Gastrocnemius medialis (tissue), 4 donors: ENCODE data around the gene MS4A14. TPM values are rescaled to one million over a fixed set of nuclear protein-coding genes. Genes with fewer than 3 reads are reported as not detected.
"Not testable (repeated sequence)": the region's sequence is repeated elsewhere in the genome, so short reads cannot be mapped to it uniquely, and the experiment has no call there.

Source experiments
- ATAC-seq, 2 donors: fragments of 150-250 bp; one replicate each; pipeline ENCODE4 v1.9.1; 2016
- DNase-seq, 2 donors: peaks; one replicate each; pipeline ENCODE4 v3.0.0-alpha.2; 2019
- H3K27ac ChIP-seq, 4 donors: fragments of 200-600 bp; sonication (generic); 1 replicate in 1 of 4; 2 replicates in 3 of 4; pipeline ENCODE4 v1.5.1; 2016 to 2018; ENCODE audit warnings: mild to moderate bottlenecking in 2 of 4, moderate library complexity in 1 of 4
- H3K27me3 ChIP-seq, 3 donors: fragments of 200-600 bp; sonication (generic) in 2 of 3; 1 replicate in 1 of 3; 2 replicates in 2 of 3; pipeline versions ENCODE4 v1.5.1 to v1.6.0; 2016 to 2019; ENCODE audit warnings: mild to moderate bottlenecking in 1 of 3, moderate library complexity in 1 of 3
- H3K36me3 ChIP-seq, 2 donors: fragments of 200-600 bp; sonication (generic) in 1 of 2; one replicate each; pipeline ENCODE4 v1.5.1; 2017 to 2018
- H3K4me1 ChIP-seq, 2 donors: fragments of 200-600 bp; sonication (generic) in 1 of 2; one replicate each; pipeline ENCODE4 v1.5.1; 2016 to 2017; ENCODE audit warnings: mild to moderate bottlenecking in 2 of 2
- H3K4me3 ChIP-seq, 4 donors: fragments of 200-600 bp; sonication (generic) in 3 of 4; 1 replicate in 1 of 4; 2 replicates in 3 of 4; pipeline ENCODE4 v1.5.1; 2016 to 2019; ENCODE audit warnings: mild to moderate bottlenecking in 2 of 4
- H3K9me3 ChIP-seq, 3 donors: fragments of 200-600 bp; sonication (generic) in 2 of 3; 1 replicate in 1 of 3; 2 replicates in 2 of 3; pipeline ENCODE4 v1.5.1; 2016 to 2019
- POLR2A ChIP-seq, 2 donors: fragments of 450-650 bp; IDR thresholded peaks; one replicate each; pipeline ENCODE4 v1.6.1; 2017; ENCODE audit warnings: antibody characterized with exemption in 2 of 2, mild to moderate bottlenecking in 2 of 2, moderate library complexity in 2 of 2
- in situ Hi-C, 4 donors: fragments of 200-750 bp; cut with MboI; loops; one replicate each; pipeline versions ENCODE4 v1.15.0 to v1.8.0; 2017; ENCODE audit warnings: low sequenced_read_pairs in 4 of 4
- intact Hi-C: fragments of 100-400 bp; cut with DNase I; formaldehyde crosslinking; loops from one replicate; pipeline ENCODE4 v1.15.1; 2023; ENCODE audit warnings: low total_unique reads
- total RNA-seq, 4 donors: library from RNA; depleted of rRNA; stranded (reverse); fragments of >200 nt; gene quantifications; one replicate each; pipeline versions ENCODE4 v1.1.0 to v1.2.3, GENCODE V29; 2016
- TF ChIP-seq, protein P1 (sequence below), 5 experiments: fragments of 450-650 bp in 3 of 5; fragments of 200-600 bp in 2 of 5; sonication (generic) in 2 of 5; IDR thresholded peaks in 4 of 5; conservative IDR thresholded peaks in 1 of 5; 1 replicate in 4 of 5; 2 replicates in 1 of 5; pipeline ENCODE4 v1.5.1; 2016 to 2019; ENCODE audit warnings: antibody characterized with exemption in 5 of 5, mild to moderate bottlenecking in 3 of 5, moderate library complexity in 3 of 5

Gene MS4A14
- total RNA-seq, 4 donors from 2014 or later, result 0.10 to 0.56 (median 0.27) TPM

DNA sequence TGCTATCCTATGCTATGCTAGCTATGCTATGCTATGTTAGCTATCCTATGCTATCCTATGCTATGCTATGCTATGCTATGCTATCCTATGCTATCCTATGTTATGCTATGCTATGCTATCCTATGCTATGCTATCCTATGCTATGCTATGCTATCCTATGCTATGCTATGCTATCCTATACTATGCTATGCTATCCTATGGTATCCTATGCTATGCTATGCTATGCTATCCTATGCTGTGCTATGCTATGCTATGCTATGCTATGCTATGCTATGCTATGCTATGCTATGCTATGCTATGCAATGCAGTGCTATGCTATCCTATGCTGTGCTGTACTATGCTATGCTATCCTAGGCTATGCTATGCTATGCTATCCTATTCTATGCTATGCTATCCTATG is 50.8 kb downstream of the MS4A14 start:
- no peaks in the 10 kb centered on the region for H3K27me3 ChIP-seq
- in situ Hi-C loops (no loop called here), intact Hi-C loops (no loop called here)
- ATAC-seq (no peak), DNase-seq (no peak)
- no peaks in the 10 kb centered on the region for H3K36me3 ChIP-seq
- no peak overlapping the region for H3K4me3 ChIP-seq
- H3K27ac ChIP-seq, result no peak overlapping the region
- no peaks in the 10 kb centered on the region for H3K4me1 ChIP-seq
- H3K9me3 ChIP-seq, result no peaks in the 10 kb centered on the region
- no peak for TF ChIP-seq POLR2A (IDR thresholded peaks at IDR 0.05)
- TF ChIP-seq, protein P1, sequence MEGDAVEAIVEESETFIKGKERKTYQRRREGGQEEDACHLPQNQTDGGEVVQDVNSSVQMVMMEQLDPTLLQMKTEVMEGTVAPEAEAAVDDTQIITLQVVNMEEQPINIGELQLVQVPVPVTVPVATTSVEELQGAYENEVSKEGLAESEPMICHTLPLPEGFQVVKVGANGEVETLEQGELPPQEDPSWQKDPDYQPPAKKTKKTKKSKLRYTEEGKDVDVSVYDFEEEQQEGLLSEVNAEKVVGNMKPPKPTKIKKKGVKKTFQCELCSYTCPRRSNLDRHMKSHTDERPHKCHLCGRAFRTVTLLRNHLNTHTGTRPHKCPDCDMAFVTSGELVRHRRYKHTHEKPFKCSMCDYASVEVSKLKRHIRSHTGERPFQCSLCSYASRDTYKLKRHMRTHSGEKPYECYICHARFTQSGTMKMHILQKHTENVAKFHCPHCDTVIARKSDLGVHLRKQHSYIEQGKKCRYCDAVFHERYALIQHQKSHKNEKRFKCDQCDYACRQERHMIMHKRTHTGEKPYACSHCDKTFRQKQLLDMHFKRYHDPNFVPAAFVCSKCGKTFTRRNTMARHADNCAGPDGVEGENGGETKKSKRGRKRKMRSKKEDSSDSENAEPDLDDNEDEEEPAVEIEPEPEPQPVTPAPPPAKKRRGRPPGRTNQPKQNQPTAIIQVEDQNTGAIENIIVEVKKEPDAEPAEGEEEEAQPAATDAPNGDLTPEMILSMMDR (IDR thresholded peaks at IDR 0.05 in 4 of 5, conservative IDR thresholded peaks at IDR 0.05 in 1 of 5), result no peak

DNA sequence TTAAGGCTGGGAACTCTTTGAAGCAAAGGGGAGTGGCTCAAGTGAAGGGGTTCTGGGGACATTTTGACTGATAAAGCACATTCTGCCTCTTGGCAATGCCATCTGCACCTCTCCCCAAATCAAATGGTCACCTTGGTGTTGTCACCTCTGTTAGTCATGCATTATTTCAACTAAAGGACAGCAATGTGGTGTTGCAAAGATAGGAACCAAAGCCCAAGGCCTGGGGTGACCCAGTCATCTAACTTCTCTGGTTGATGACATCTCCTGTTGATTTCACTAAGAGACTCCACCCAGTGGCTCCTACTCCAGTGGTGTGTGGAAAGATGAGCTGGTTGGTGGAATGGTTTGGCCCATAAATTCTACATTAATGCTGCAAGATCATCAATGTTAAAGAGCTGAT is 51.6 kb downstream of the MS4A14 start:
- H3K9me3 ChIP-seq, result no peaks in the 10 kb centered on the region
- TF ChIP-seq, protein P1 (IDR thresholded peaks at IDR 0.05 in 4 of 5, conservative IDR thresholded peaks at IDR 0.05 in 1 of 5), result no peak
- TF ChIP-seq POLR2A (IDR thresholded peaks at IDR 0.05), result no peak
- H3K27me3 ChIP-seq, result no peaks in the 10 kb centered on the region
- ATAC-seq (no peak), DNase-seq (no peak)
- H3K4me3 ChIP-seq, result no peak overlapping the region
- intact Hi-C loops (no loop called here), in situ Hi-C loops (no loop called here)
- no peaks in the 10 kb centered on the region for H3K4me1 ChIP-seq
- H3K36me3 ChIP-seq, result no peaks in the 10 kb centered on the region
- no peak overlapping the region for H3K27ac ChIP-seq

DNA sequence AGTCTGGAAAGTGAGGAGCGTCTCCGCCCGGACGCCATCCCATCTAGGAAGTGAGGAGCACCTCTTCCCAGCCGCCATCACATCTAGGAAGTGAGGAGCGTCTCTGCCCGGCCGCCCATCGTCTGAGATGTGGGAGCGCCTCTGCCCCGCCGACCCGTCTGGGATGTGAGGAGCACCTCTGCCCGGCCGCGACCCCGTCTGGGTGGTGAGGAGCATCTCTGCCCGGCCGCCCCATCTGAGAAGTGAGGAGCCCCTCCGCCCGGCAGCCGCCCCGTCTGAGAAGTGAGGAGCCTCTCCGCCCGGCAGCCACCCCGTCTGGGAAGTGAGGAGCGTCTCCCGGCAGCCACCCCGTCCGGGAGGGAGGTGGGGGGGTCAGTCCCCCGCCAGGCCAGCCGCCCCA is 54.9 kb downstream of the MS4A14 start:
- H3K27me3 ChIP-seq, in situ Hi-C loops, DNase-seq: not testable (repeated sequence)

DNA sequence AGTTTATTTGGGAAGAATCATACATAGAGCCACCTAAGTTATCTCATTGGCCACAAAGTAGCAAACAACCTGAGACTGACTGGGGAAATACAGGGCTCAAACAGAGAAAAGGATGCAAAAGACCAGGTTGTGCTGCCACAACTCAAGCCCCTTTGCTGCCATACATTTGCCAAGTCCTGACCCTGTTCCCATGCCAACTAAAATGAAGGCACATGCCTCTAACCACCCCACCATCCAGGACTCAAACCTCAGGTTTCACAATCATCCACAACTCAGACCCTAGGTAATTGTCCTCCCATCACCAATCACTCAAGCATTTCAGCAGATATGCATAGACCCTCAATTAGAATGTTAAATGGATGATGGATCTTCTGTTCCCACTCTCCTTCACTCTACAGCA is 58.0 kb downstream of the MS4A14 start:
- Histone ChIP-seq H3K9me3 (no peaks in the 10 kb centered on the region), H3K36me3 (no peaks in the 10 kb centered on the region), H3K27me3 (no peaks in the 10 kb centered on the region), H3K4me3 (no peak overlapping the region), H3K4me1 (no peaks in the 10 kb centered on the region), H3K27ac (no peak overlapping the region)
- intact Hi-C loops (no loop called here), in situ Hi-C loops (no loop called here)
- DNase-seq (no peak), ATAC-seq (no peak)
- TF ChIP-seq, protein P1 (IDR thresholded peaks at IDR 0.05 in 4 of 5, conservative IDR thresholded peaks at IDR 0.05 in 1 of 5), result no peak
- TF ChIP-seq POLR2A (IDR thresholded peaks at IDR 0.05), result no peak

More for the DNA sequence above, 54.9 kb downstream of the MS4A14 start:
- H3K27ac ChIP-seq, H3K9me3 ChIP-seq, H3K4me1 ChIP-seq, intact Hi-C loops, H3K4me3 ChIP-seq, H3K36me3 ChIP-seq, ATAC-seq: not testable (repeated sequence)

DNA sequence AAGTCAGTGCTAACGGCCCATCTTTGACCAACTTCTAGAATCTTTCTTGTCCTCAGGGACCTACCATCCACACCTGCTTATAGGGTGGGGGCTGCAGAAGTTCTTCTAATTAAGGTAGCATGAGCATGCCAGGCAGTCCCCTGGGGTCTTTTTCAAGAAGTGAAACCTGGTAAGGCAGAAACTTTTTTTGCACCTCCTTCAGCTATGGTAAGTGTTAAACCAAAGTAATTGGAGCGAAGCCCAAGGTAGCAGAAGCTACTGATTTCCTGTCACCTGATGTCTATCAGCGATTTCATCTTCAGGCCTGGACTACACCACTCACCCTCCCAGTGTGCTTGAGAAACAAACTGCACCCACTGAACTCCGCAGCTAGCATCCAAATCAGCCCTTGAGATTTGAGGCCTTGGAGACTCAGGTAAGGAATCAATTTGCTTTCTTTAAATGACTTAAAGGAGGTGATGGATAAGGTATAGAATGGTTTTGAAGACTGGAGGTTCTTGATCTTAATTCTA is 59.3 kb downstream of the MS4A14 start, which contains the start of gene MS4A1:
Gene MS4A1 (plus strand): TSS at position 317 of the 512 bp plus-strand sequence. CDS start 6,528 bp downstream, outside the sequence.
- in situ Hi-C loops, result no loop called here
- intact Hi-C loops, result no loop called here
- ATAC-seq (no peak), DNase-seq (no peak)
- no peaks in the 10 kb centered on the region for H3K36me3 ChIP-seq
- H3K4me3 ChIP-seq, result no peak within 1 kb of the TSS
- H3K27me3 ChIP-seq, result no peaks in the 10 kb centered on the region
- no peaks in the 10 kb centered on the region for H3K4me1 ChIP-seq
- no peak within 1 kb of the TSS for H3K27ac ChIP-seq
- no peaks in the 10 kb centered on the region for H3K9me3 ChIP-seq
- TF ChIP-seq, protein P1 (IDR thresholded peaks at IDR 0.05 in 4 of 5, conservative IDR thresholded peaks at IDR 0.05 in 1 of 5), result no peak
- no peak for TF ChIP-seq POLR2A (IDR thresholded peaks at IDR 0.05)
